DOHH2 (cell line): ENCODE results near the gene CMKLR1.

Experiments used
- H3F3A ChIP-seq: fragments of 200-600 bp; sonication (generic), shearing (Covaris generic); 2 replicates; pipeline ENCODE4 v1.6.0; 2016; ENCODE audit warnings: antibody characterized with exemption, mild to moderate bottlenecking; ENCODE audit not compliant: control insufficient read depth, insufficient read depth
- H3K27ac ChIP-seq: fragments of 200-600 bp; sonication (generic); 2 replicates; pipeline ENCODE4 v1.5.1; 2014; ENCODE audit warnings: low read depth, mild to moderate bottlenecking, low read length, moderate library complexity
- H3K27me3 ChIP-seq: fragments of 200-600 bp; sonication (generic); 2 replicates; pipeline ENCODE4 v1.6.1; 2014; ENCODE audit warnings: mild to moderate bottlenecking, low read length, mixed read lengths; ENCODE audit not compliant: control insufficient read depth
- H3K36me3 ChIP-seq: fragments of 200-600 bp; sonication (generic); 2 replicates; pipeline ENCODE4 v1.6.1; 2014; ENCODE audit warnings: mild to moderate bottlenecking, low read length, moderate library complexity, mixed read lengths; ENCODE audit not compliant: control insufficient read depth
- H3K4me1 ChIP-seq: fragments of 200-600 bp; sonication (generic); 2 replicates; pipeline ENCODE4 v1.6.1; 2014; ENCODE audit warnings: mild to moderate bottlenecking, low read length, mixed read lengths; ENCODE audit not compliant: control insufficient read depth
- H3K4me2 ChIP-seq: fragments of 200-600 bp; sonication (generic); 2 replicates; pipeline ENCODE4 v1.6.0; 2014; ENCODE audit warnings: mild to moderate bottlenecking, low read length, moderate library complexity
- H3K4me3 ChIP-seq: fragments of 200-600 bp; sonication (generic); 2 replicates; pipeline ENCODE4 v1.5.1; 2014; ENCODE audit warnings: mild to moderate bottlenecking, low read length, mixed read lengths
- H3K79me2 ChIP-seq: fragments of 200-600 bp; sonication (generic); 2 replicates; pipeline ENCODE4 v1.6.1; 2014; ENCODE audit warnings: mild to moderate bottlenecking, low read length, mixed read lengths; ENCODE audit not compliant: control insufficient read depth
- H3K9me2 ChIP-seq: fragments of 200-600 bp; sonication (generic); replicated peaks from 2 replicates; pipeline ENCODE4 v1.6.1; 2014; ENCODE audit warnings: mild to moderate bottlenecking, low read length, mixed read lengths; ENCODE audit not compliant: control insufficient read depth
- H3K9me3 ChIP-seq: fragments of 200-600 bp; sonication (generic); 2 replicates; pipeline ENCODE4 v1.6.1; 2014; ENCODE audit warnings: antibody characterized with exemption, low read length, mixed read lengths; ENCODE audit not compliant: control insufficient read depth, insufficient read depth
- H4K20me1 ChIP-seq: fragments of 200-600 bp; sonication (generic); 2 replicates; pipeline ENCODE4 v1.6.0; 2014; ENCODE audit warnings: low read depth, mild to moderate bottlenecking, antibody characterized with exemption, low read length, moderate library complexity; ENCODE audit not compliant: control insufficient read depth, insufficient read depth
- EZH2phosphoT487 ChIP-seq: fragments of 200-600 bp; sonication (generic); IDR thresholded peaks from 2 replicates; pipeline ENCODE4 v1.6.1; 2017; ENCODE audit warnings: borderline replicate concordance, mild to moderate bottlenecking, antibody characterized with exemption, low read length, moderate library complexity, mixed read lengths
- TF ChIP-seq, protein P1 (sequence below): fragments of 200-600 bp; sonication (generic); IDR thresholded peaks from one replicate; pipeline ENCODE4 v1.5.1; 2014; ENCODE audit warnings: antibody characterized with exemption, mild to moderate bottlenecking, low read depth, low read length; ENCODE audit not compliant: poor library complexity, severe bottlenecking

CMKLR1 gene

DNA sequence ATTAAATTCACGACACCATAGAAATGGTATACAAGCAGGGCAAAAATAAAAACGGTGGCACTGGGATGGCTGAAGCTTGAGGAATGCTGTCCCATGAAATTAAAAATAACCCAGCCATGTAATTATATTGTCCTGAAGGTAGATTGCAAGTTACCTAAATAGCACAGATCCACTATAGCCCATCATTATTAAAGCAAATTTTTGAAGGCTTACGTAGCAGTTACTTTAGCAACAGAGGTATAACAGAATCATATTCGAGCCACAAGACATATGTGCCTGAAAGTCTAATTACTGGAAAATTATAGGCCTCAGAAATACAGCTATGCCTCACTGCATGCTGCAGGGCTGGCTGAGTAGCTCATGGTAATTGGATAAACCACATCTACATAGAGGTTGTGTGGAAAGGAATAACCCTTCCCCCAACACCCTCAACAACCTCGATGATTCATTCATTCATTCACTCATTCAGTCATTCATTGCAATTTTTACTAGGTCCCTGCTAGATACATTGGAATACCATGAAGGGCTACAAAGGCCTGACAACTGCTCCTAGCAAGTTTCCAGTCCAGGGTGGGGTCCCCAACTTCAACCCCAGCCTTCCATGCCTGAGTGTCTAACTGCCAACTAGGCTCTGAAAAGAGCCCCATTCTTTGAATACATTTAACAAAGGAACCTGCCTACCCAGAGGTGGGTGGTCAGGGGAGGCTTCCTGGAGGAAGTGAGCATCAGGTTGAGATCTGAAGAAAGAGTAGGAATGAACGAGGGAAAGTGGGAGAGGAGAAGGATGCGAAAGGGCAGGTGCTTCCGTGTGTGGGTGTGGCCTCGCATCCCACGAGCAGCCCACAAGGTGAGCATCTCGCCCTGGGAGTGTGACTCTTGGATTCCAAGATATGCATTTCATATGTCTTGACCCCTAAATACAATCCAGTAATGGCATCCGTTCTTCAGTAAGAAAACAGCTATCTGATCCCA lies 18.0 kb upstream of the CMKLR1 start:
- Histone ChIP-seq H3K9me3 (no peaks in the 10 kb centered on the region), H3K4me3 (no peak overlapping the region), H4K20me1 (no peaks in the 10 kb centered on the region), H3F3A (no peaks in the 10 kb centered on the region), H3K79me2 (no peaks in the 10 kb centered on the region), H3K9me2 (no peaks in the 10 kb centered on the region), H3K27me3 (peaks cover 9% of the 10 kb centered on the region), H3K36me3 (no peaks in the 10 kb centered on the region), H3K4me2 (no peak overlapping the region), H3K4me1 (no peaks in the 10 kb centered on the region), H3K27ac (no peak overlapping the region)
- TF ChIP-seq EZH2phosphoT487, result no peak
- TF ChIP-seq, protein P1, sequence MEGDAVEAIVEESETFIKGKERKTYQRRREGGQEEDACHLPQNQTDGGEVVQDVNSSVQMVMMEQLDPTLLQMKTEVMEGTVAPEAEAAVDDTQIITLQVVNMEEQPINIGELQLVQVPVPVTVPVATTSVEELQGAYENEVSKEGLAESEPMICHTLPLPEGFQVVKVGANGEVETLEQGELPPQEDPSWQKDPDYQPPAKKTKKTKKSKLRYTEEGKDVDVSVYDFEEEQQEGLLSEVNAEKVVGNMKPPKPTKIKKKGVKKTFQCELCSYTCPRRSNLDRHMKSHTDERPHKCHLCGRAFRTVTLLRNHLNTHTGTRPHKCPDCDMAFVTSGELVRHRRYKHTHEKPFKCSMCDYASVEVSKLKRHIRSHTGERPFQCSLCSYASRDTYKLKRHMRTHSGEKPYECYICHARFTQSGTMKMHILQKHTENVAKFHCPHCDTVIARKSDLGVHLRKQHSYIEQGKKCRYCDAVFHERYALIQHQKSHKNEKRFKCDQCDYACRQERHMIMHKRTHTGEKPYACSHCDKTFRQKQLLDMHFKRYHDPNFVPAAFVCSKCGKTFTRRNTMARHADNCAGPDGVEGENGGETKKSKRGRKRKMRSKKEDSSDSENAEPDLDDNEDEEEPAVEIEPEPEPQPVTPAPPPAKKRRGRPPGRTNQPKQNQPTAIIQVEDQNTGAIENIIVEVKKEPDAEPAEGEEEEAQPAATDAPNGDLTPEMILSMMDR, result no peak

DNA sequence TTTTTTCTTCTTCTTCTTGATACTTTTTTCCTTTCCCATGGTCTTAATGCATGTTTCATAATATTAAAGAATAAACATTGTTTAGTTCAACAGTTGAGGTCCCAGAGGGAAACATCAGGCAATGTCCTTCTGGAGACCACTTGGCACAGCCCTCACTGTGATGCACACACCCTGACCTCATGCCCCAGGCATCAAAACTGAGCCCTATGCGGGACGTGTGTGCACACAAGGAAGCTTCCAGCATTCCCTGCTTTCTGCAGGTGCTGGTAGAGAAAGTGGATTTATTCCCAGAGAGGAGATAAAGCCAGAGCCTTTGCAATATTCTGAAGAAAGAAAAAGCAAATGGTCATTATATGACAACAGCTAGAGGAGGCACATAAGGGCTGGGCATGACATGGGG lies 16.0 kb upstream of the CMKLR1 start:
- Histone ChIP-seq H3K79me2 (no peaks in the 10 kb centered on the region), H3K36me3 (no peaks in the 10 kb centered on the region), H3F3A (no peaks in the 10 kb centered on the region), H3K9me3 (no peaks in the 10 kb centered on the region), H3K4me2 (no peak overlapping the region), H4K20me1 (no peaks in the 10 kb centered on the region), H3K9me2 (no peaks in the 10 kb centered on the region), H3K4me3 (no peak overlapping the region), H3K27me3 (peaks cover 13% of the 10 kb centered on the region), H3K4me1 (no peaks in the 10 kb centered on the region), H3K27ac (no peak overlapping the region)
- no peak for TF ChIP-seq EZH2phosphoT487
- TF ChIP-seq, protein P1, result no peak

DNA sequence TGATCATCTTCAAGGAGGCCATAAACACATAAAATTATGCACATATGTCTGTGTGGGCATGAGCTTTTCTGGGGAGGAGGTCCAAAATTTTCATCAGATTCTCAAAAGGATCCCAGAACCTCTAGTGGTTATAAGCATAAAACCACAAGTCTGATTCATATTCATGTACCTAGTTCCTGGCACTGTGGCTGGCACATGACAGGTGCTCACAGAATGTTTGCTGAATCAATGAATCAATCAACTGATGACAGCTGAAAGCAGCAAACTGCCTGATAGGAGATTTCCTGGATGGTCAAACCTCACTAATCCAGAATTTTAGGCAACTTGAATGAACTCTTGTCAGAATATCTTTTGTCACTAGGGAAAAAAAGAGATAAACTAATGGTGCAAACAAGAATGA lies 13.5 kb upstream of the CMKLR1 start:
- TF ChIP-seq, protein P1, result no peak
- TF ChIP-seq EZH2phosphoT487, result no peak
- Histone ChIP-seq H3F3A (no peaks in the 10 kb centered on the region), H3K9me3 (no peaks in the 10 kb centered on the region), H3K79me2 (no peaks in the 10 kb centered on the region), H3K27ac (no peak overlapping the region), H3K36me3 (no peaks in the 10 kb centered on the region), H3K27me3 (peaks cover 13% of the 10 kb centered on the region), H3K9me2 (no peaks in the 10 kb centered on the region), H3K4me2 (no peak overlapping the region), H4K20me1 (no peaks in the 10 kb centered on the region), H3K4me1 (no peaks in the 10 kb centered on the region), H3K4me3 (no peak overlapping the region)
